Uterus (tissue), 2 donors: ENCODE results near the gene RBMS3.

ENCODE experiments used
- POLR2A ChIP-seq, 2 donors: fragments of 450-650 bp; IDR thresholded peaks; one replicate each; pipeline ENCODE4 v1.6.1; 2016; ENCODE audit warnings: antibody characterized with exemption in 2 of 2, mild to moderate bottlenecking in 1 of 2, moderate library complexity in 1 of 2
- TF ChIP-seq, protein P1 (sequence below), 4 experiments: fragments of 200-600 bp in 2 of 4; fragments of 450-650 bp in 2 of 4; sonication (generic) in 2 of 4; IDR thresholded peaks; one replicate each; pipeline ENCODE4 v1.5.1; 2016 to 2019; ENCODE audit warnings: antibody characterized with exemption in 4 of 4, mild to moderate bottlenecking in 2 of 4, moderate library complexity in 1 of 4

DNA sequence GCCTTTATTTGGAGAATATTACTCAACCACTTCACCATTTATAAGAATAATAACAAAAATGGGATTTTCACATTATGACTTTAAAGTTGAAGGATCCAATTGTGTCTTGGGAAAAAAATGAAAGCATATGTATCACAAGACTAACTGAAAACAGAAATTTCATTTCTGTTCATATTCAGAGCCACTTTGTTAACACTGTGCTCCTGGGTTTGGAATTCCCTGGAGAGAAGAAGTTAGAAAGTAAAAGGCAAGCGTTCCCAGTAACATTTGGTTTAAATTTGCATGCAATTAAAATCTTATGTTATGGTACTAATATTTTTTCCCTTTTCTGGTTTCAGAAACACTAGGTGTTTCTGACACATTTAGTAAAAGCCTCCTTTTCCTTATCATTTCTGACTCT lies 230.8 kb downstream of the RBMS3 start:
- TF ChIP-seq, protein P1, sequence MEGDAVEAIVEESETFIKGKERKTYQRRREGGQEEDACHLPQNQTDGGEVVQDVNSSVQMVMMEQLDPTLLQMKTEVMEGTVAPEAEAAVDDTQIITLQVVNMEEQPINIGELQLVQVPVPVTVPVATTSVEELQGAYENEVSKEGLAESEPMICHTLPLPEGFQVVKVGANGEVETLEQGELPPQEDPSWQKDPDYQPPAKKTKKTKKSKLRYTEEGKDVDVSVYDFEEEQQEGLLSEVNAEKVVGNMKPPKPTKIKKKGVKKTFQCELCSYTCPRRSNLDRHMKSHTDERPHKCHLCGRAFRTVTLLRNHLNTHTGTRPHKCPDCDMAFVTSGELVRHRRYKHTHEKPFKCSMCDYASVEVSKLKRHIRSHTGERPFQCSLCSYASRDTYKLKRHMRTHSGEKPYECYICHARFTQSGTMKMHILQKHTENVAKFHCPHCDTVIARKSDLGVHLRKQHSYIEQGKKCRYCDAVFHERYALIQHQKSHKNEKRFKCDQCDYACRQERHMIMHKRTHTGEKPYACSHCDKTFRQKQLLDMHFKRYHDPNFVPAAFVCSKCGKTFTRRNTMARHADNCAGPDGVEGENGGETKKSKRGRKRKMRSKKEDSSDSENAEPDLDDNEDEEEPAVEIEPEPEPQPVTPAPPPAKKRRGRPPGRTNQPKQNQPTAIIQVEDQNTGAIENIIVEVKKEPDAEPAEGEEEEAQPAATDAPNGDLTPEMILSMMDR (IDR thresholded peaks at IDR 0.05): no peak
- TF ChIP-seq POLR2A (IDR thresholded peaks at IDR 0.05): no peak
